ENCODE measurements around the gene PACS1.

- TF ChIP-seq CTCF (IDR thresholded peaks at IDR 0.05; ENCODE audit: low read depth, low read length) (no peak), EZH2phosphoT487 (IDR thresholded peaks at IDR 0.05; ENCODE audit: low read depth) (no peak)
Measured at GRCh38 chr11:66143996-66144678, 74.1 kb downstream of the PACS1 start.
